ENCODE results near the gene CCNH.

DNA sequence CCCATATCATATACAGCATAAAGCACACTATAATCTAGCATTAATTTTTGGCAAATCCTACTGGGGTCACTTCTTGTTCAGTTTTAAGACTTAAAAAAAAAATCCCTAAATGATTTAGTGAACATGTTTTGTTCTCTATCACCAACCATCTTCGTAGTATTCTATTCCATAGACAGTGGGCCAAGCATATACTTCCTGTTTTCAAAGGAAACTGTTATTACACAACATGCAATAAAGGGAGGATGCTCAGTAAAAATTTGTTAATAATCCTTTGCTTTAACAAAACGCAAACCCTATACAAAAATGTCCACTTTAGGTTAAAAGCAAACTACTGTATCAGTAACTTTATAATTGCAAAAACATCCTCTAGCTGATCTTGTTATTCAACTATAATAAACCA is 13.0 kb downstream of the CCNH start:
- TF ChIP-seq, protein P1, sequence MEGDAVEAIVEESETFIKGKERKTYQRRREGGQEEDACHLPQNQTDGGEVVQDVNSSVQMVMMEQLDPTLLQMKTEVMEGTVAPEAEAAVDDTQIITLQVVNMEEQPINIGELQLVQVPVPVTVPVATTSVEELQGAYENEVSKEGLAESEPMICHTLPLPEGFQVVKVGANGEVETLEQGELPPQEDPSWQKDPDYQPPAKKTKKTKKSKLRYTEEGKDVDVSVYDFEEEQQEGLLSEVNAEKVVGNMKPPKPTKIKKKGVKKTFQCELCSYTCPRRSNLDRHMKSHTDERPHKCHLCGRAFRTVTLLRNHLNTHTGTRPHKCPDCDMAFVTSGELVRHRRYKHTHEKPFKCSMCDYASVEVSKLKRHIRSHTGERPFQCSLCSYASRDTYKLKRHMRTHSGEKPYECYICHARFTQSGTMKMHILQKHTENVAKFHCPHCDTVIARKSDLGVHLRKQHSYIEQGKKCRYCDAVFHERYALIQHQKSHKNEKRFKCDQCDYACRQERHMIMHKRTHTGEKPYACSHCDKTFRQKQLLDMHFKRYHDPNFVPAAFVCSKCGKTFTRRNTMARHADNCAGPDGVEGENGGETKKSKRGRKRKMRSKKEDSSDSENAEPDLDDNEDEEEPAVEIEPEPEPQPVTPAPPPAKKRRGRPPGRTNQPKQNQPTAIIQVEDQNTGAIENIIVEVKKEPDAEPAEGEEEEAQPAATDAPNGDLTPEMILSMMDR (IDR thresholded peaks at IDR 0.05; ENCODE audit: insufficient read depth, low read length), result no peak
- no peak for TF ChIP-seq GABPA (IDR thresholded peaks at IDR 0.05; ENCODE audit: low read depth)

Measured in HL-60 (cell line).